COLO829 (cell line): ENCODE data around the gene PLS3.
"Not testable (repeated sequence)": the region's sequence is repeated elsewhere in the genome, so short reads cannot be mapped to it uniquely, and the experiment has no call there.

Experiments used
- DNase-seq: peaks from one replicate; pipeline ENCODE4 v3.0.0; 2012; ENCODE audit warnings: low spot score

Gene PLS3, protein sequence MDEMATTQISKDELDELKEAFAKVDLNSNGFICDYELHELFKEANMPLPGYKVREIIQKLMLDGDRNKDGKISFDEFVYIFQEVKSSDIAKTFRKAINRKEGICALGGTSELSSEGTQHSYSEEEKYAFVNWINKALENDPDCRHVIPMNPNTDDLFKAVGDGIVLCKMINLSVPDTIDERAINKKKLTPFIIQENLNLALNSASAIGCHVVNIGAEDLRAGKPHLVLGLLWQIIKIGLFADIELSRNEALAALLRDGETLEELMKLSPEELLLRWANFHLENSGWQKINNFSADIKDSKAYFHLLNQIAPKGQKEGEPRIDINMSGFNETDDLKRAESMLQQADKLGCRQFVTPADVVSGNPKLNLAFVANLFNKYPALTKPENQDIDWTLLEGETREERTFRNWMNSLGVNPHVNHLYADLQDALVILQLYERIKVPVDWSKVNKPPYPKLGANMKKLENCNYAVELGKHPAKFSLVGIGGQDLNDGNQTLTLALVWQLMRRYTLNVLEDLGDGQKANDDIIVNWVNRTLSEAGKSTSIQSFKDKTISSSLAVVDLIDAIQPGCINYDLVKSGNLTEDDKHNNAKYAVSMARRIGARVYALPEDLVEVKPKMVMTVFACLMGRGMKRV

GRCh38 chrX:115560978-115561604 is at the start of gene PLS3:
Gene PLS3 (plus strand): TSS chrX:115561174. CDS start chrX:115610251, 49,077 bp downstream.
- peak; percentile 80 for DNase-seq

DNA sequence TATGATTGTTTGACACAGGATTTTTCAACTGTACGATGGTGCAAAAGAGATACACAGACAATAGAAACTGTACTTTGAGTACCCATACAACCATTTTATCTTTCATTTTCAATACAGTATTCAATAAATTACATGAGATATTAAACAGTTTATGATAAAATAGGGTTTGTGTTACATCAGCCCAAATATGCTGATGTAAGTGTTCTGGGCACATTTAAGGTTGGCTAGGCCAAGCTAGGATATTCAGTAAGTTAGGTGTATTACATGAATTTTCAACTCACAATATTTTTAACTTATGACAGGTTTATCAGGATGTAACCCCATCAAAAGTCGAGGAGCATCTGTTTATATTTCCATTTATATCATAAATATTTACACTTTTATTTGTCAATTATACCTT is 42.9 kb upstream of the PLS3 start:
- no peak for DNase-seq

DNA sequence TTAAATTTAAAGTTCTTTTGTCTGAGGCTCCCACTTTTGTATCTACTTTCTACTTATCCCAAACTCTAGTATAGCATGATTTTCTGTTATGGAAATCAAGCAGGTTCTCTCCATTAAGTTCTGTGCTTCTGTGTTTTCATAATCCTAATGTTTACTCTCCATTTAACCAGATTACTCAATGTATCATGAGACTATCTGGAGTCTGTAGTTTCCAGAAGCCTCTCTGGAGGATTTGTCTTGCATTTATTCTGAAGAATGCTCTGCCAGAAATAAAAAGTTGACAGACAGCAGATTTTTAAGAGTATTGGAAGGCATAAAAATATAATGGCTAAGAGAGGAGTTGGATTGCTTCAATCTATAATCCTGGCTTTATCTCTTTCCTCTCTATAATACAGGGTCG is 39.2 kb upstream of the PLS3 start:
- no peak for DNase-seq

DNA sequence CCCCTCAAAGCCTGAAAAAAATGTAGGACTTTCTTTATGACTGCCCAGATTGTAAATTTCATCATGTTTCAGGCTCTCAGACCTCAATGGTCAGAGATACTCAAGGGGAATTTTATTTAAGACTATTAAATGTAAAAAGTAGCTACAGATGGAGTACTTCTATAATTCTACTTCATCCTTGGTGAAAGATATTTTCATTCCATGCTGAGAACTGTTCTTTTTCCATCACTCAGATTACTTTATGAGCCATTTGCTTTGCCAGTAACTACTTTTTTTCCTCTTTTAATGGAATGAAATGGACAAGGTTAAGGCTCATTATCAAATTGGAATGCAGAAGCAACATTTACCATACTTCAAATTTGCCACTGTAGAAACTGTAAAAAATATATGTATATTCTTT is 38.0 kb upstream of the PLS3 start:
- no peak for DNase-seq

GRCh38 chrX:115525486-115525885 is 35.5 kb upstream of the PLS3 start:
- no peak for DNase-seq

DNA sequence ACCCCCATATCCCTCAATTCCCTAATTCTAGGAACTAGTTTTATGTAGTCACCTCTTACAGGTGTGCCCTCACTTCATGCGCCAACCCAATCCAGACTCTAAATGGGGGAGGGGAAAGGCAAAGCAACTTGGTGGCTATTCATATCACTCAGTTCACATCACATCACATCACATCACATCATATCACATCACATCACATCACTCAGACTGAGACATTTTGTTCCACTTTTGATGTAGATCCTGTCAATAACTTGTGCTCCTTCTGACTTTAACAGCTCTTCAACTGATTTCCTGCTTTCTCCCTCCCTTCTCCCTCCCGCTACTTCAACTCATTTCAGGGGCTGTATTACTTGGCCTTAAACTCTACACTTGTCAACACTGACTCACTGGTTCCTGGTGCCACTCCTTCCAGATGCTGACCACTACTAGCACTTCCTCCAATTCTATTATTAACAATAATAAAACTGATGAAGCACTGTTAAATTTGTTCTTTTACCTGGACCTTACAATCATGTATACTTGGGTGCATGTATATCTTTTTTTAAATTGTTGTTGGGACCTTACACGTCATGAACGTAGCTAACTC is 29.1 kb upstream of the PLS3 start:
- DNase-seq: no peak

- DNase-seq: no peak
These were observed 27.5 kb upstream of the PLS3 start for GRCh38 chrX:115533485-115533884.

GRCh38 chrX:115534383-115534782 is 26.6 kb upstream of the PLS3 start:
- no peak for DNase-seq

DNA sequence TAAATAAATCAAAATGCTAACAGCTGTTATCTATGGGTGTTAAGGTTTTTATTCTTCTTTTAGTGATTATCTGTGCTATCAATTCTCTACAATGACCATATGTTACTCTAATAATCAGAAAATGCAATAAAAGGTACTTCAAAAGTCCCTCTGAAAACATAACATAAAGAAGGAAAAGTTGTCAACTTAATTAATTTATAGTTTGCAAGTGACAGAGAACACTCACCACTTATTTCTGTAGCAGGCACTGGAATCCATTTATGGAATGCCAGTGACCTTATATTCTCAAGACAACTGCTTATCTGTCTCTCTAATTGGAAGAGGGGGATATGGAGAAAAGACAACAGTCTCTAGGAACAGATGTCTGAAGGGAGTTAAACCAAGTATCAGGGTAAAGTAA is 25.6 kb upstream of the PLS3 start:
- no peak for DNase-seq

GRCh38 chrX:115535844-115536243 is 25.1 kb upstream of the PLS3 start:
- DNase-seq: no peak

DNA sequence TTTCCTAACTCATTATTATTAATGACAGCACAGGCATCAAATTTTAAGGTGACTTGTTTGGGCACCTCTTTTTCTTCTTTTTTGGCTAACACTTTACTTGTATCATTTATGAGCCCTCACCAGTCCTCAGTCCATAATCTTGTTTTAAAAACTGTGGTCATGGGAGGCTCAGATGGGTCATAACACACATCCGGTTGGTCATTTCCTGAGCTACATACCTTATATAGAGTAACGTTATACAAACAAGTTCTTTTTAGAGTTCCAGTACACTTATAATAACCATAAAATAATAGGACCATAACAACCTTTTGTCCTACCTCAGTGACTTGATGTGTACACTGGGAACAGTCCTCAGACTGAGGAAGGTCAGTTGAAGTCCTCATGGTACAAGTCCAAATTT is 21.1 kb upstream of the PLS3 start:
- no peak for DNase-seq

DNA sequence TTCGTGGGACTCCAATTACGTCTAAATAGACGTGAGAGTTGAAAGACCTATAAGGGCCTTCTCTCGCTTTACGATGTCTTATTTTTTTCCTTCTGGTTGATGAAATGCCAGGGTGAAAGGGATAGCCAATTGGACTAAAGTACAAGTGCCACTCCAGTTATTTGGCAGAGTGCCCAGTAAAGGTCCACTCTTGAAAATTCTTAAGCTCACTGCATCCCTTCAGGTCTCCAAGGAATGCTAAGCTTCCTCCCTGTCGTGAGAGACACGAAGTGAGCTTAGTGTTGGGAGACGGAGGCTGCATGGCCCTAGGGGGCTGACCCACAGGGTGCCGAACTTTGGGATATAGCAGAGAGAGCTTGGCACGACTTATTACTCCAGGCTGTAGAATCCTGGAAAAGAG is 19.9 kb upstream of the PLS3 start:
- DNase-seq: not testable (repeated sequence)

DNA sequence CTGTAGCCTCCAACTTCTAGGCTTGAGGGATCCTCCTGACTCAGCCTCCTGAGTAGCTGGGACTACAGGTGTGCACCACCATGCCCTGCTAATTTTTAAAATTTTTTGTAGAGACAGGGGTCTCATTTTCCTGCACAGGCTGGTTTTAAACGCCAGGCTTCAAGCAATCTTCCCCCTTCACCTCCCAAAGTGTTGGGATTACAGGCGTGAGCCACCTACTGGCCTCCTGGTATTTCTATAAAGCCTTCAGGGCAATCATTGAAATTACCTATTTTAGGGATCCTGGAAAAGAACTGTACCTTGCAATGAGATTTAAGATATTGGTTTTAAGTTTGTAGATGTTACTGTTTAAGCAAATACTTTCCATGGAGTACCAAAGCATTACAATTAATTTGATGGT is 13.5 kb upstream of the PLS3 start:
- no peak for DNase-seq

GRCh38 chrX:115549008-115549407 is 12.0 kb upstream of the PLS3 start:
- no peak for DNase-seq

- no peak for DNase-seq
These were observed 7.8 kb upstream of the PLS3 start for GRCh38 chrX:115553171-115553570.

GRCh38 chrX:115559672-115560071 is 1.3 kb upstream of the PLS3 start:
- no peak for DNase-seq

GRCh38 chrX:115560211-115560977 is 580 bp upstream of the PLS3 start:
- no peak for DNase-seq

DNA sequence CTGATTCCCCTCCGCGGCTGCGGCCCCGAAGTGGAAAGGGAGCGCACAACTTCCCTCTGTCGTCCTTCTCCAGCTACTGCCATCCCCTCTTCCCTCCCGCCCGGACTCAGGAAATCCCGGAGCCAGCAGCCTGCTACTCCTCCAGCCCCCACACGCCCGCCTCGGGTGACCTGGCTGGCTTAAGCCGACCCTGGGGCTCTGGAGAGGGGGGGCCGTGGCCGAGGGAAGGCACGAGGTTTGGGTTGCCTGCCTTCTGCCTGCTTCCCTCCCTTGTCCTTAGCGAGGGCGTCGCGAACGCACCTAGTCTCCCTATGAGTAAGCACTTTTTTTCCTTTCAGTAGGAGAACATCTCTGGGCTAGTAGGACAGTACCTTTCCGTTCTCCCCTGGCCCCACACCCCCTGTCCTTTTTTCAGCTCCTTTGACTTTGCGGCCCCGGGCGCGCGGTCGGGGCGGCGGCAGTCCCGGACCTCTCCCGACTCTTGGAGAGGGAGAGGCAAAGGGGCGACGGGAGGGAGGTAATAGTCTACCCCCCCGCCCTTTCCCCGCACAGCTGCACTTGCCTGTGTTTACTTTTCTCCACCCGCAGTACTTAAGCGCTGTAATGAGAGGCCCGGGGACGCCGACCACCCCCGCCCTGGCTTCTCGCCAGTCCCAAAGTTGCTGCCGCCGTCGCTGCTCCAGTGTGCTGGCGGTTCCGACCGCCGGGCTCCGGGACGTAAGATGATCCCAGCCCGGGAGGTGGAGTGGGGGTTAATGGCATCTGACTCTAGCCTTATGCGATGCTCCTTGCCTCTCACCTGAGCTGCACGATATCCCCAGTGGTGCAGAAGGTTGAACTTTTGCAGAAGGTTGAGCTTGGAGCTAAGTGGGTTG is 868 bp downstream of the PLS3 start:
- no peak for DNase-seq

DNA sequence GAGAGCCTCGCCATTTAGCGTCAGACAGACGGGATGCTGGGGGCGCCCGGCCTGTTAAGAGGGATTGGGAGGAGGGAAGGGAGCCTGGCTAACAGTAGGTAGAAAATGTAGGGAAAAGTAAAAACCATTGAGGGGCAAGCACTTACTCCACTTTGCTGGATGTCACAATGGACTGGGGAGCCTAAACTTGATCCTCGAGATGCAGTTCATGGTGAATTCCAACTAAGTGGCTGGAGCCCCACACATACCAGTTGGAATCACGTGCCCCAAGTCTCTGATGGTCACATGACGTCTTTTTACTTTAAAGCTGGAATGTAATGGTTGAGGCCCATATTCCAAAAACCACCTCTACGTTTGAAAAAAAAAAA is 1.5 kb downstream of the PLS3 start:
- no peak for DNase-seq

DNA sequence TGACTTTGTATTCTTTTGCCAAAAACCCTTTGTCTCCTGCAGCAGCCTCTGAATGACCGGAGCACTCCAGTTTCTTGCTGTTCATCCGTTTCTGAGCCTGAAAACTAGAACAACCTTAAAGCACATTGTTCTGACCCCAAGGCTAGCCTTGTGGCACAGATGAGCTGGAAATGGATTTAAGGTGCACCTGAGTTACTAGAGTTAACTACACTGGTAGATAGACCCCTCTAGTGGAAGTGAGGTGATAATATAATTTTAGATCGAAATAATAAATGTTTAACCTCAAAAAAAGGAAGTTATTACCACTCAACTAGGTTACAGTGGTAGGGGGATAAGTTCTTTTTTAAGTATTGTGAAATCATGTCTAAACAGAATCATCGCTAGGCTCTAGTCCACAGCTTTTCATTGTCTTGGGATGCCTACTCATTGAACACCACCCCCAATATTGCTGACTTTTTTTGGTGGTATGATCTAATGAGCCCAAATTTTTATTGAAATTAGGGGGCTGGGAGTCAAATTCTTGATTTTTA is 2.7 kb downstream of the PLS3 start:
- DNase-seq: no peak

GRCh38 chrX:115564243-115564642 is 3.3 kb downstream of the PLS3 start:
- no peak for DNase-seq
